NCI-H526 treated with DMSO at 0.1 percent for 48 hours (cell line): ENCODE results near the gene KIF3C.
A peak's percentile ranks its signal among the peaks of the same experiment; 100 is the strongest.
"Not testable (repeated sequence)": the region's sequence is repeated elsewhere in the genome, so short reads cannot be mapped to it uniquely, and the experiment has no call there.

Experiments used
- DNase-seq: peaks from one replicate; lab custom pipeline; 2025; lab: John Stamatoyannopoulos, UW

KIF3C gene

GRCh38 chr2:25982273-25982967 is at the start of gene KIF3C:
Gene KIF3C, minus strand, starts transcription at chr2:25982497. Its CDS starts 580 bp downstream, at chr2:25981917.
- peak; percentile 63 for DNase-seq

DNA sequence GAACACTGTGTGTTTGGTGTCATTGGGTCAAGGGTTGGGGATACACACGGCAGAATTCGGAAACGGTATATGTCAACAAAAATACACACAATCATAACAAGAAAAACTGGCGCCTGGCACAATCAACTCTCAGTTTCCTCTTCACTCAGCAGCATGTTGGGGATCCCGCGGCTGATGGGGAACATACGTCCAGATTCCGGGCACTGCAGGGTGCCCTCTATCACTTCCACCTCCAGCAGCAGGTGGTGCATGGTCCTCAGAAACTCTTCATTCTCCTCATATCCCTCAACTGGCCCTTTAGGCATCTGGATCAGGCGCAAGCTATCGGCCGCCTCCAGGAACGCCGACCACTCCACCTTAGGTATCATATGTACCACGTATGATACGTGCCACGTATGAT is 45.8 kb upstream of the KIF3C start:
- not testable (repeated sequence) for DNase-seq

DNA sequence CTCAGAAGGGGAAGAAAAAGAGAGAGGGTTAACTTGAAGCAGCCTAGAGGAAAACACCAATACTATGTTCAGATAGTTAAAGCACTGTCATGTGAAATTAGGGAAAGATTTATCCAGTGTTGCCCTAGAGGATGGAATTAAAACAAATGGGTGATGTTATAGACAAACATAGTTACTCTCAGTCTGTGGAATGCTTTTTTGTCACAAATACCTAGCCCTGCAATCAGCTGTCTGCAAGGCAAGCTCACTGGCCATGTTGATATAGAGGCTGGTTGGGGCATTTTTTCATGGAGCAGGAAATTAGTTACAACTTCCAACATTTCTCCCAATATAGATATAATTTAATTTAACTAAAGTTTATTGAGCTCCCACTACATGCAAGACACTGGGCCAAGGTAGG is 43.2 kb upstream of the KIF3C start:
- DNase-seq = no peak

- DNase-seq = no peak
These were observed 42.0 kb upstream of the KIF3C start for GRCh38 chr2:26024260-26024659.

GRCh38 chr2:26020231-26020640 is 37.9 kb upstream of the KIF3C start:
- DNase-seq = no peak

GRCh38 chr2:26018184-26019055 is 36.1 kb upstream of the KIF3C start:
- no peak for DNase-seq

- no peak for DNase-seq
These were observed 35.3 kb upstream of the KIF3C start for GRCh38 chr2:26017464-26018183.

DNA sequence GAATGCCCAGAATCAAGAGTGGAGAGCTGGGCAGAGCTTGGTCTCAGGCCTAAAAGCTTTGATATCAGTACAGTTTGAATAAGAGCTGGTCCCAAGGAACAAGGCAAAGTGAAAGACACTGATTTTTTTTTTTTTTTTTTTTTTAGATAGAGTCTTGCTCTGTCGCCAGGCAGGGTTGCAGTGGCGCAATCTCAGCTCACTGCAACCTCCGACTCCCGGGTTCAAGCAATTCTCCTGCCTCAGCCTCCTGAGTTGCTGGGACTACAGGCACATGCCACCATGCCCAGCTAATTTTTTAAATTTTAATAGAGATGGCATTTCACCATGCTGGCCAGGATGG is 34.4 kb upstream of the KIF3C start:
- not testable (repeated sequence) for DNase-seq

- no peak for DNase-seq
These were observed 33.9 kb upstream of the KIF3C start for GRCh38 chr2:26016012-26016705.

- no peak for DNase-seq
These were observed 31.4 kb upstream of the KIF3C start for GRCh38 chr2:26013668-26014067.

- no peak for DNase-seq
These were observed 29.9 kb upstream of the KIF3C start for GRCh38 chr2:26011990-26012856.

DNA sequence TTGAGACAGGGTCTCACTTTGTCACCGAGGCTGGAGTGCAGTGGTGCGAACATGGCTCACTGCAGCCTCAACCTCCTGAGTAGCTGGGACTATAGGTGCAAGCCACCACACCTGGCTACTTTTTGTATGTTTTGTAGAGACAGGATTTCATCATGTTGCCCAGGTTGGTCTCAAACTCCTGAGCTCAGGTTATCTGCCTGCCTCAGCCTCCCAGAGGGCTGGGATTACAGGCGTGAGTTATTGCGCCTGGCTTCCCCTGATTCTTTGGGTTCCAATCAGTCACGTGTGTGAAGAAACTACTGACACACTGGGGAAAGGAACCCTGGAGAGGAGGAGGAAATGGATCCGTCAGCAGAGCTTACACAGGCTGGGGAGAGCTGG is 29.3 kb upstream of the KIF3C start:
- no peak for DNase-seq

GRCh38 chr2:26010943-26011342 is 28.6 kb upstream of the KIF3C start:
- DNase-seq = no peak

DNA sequence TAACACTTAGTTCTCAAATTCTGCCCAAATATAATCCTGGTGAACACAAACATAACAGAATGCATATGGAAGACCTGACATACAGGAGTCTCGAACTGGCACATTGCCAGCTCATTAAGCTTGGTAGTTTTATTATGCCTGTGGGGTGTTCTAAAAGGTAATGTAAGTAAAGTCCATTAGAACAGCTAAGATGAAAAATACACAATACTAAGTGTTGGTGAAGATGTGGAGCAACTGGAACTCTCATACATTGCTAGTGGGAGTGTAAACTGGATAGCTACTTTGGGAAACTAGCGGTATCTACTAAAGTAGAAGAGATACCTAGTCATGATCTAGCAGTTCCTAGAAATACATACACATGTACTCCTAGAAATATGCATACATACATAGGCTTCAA is 27.3 kb upstream of the KIF3C start:
- no peak for DNase-seq

- no peak for DNase-seq
These were observed 26.7 kb upstream of the KIF3C start for GRCh38 chr2:26008851-26009566.

DNA sequence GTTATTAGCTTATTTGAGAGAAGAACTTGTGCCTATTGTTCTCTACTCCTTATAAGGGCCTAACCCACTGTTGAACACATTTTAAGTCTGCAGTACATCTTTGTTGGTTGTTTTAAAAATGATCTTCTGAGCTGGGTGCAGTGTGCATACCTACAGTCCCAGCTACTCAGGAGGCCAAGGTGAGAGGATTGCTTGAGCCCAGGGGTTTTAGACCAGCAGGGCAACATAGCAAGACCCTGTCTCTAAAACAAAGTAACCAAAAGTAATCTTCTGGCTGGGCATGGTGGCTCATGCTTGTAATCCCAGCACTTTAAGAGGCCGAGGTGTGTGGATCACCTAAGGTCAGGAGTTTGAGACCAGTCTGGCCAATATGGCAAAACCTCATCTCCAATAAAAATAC is 25.8 kb upstream of the KIF3C start:
- no peak for DNase-seq

DNA sequence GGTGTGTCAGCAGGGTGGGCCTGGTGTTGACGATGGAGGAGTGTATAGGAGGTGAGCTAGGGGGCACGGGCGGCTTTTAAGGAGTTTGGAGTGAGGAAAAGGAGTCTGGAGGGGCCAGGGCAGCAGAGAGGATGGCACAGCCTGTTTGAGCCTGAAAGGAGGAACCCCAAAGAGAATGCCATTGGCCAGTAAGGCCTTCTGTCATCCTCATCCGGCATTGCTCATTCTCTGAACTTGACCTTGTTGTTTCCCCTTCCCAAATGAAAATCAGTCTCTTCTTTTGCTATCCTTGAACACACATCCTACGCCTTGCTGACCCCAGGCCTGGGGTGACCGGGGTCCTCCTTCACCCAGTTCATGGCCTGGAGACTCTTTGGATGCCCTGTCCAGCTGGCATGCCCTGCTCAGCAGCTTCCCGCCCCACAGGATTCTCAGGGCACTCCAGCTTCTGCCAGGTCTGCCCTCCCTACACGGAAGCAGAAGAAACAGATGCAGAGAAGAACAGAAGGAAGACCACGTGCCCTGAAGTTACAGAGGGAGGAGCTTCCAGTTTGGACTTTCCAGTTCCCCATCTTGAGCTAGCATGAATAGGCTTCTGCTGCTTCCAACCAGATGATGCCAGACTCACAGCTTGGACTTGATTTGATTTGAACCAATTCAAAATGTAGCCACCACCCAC is 20.5 kb upstream of the KIF3C start:
- DNase-seq = no peak

DNA sequence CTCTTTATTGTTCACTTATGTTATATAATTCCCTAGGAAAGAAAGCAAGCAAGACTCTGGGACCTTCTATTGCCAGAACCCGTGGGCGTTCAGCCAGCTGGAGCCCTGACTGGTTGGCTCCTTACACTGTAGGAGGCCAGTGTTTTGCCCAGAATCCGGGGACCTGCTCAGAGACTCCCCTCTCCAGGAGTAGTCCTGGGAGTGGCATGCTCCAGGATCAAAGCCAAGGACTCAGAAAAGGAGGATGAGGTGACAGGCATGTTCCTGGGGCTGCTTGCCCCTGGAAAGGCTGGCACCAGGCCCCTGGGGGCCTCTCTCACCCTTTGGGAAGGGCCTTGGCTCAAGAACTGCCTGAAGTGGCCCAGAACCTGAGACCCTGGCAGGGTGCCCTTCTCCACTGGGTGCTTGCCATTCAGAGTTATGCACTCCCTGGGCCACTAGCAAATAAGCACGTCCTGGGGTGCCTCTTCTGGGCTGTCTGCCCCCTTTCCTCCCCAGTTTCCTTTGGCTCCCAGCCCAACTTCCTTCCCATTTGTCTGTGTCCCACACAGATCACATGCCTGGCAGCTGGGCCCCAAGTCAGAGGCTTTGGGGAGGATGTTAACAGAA is 19.6 kb upstream of the KIF3C start:
- no peak for DNase-seq

- no peak for DNase-seq
These were observed 18.3 kb upstream of the KIF3C start for GRCh38 chr2:26000561-26001082.
